Measurements from ENCODE around the gene B3GNT4. TPM values are rescaled to one million over a fixed set of nuclear protein-coding genes. Genes with fewer than 3 reads are reported as not detected.

Gene B3GNT4
- total and polyA plus RNA-seq, 2 of the 4 experiments (the other 2 are of a cell fraction), result 0.18 to 0.53 TPM

- H3K9ac ChIP-seq (ENCODE audit: low read depth, low read length), result no peak overlapping the region
Observed at GRCh38 chr12:122161682-122162081, 41.8 kb upstream of the B3GNT4 start.

More at GRCh38 chr12:122161682-122162081, 41.8 kb upstream of the B3GNT4 start:
- H2BK15ac ChIP-seq (ENCODE audit: low read depth, low read length), result no peak overlapping the region
- H4K5ac ChIP-seq (ENCODE audit: low read depth, low read length), result no peak overlapping the region
- WGBS, 2 experiments (ENCODE audit: extremely low coverage in 2 of 2, insufficient read length in 1 of 2), result 80% methylated on average over 1 of the region's 8 CpGs; no CpG with 5 or more reads in 1 of the 2 experiments
- H2BK120ac ChIP-seq (ENCODE audit: low read depth, low read length), result no peak overlapping the region
- H3K36me3 ChIP-seq (ENCODE audit: control insufficient read depth, insufficient read depth, low read length), result no peaks in the 10 kb centered on the region
- H2AFZ ChIP-seq (replicated peaks; ENCODE audit: low read length, poor library complexity), result no peak overlapping the region
- H3K79me1 ChIP-seq (ENCODE audit: low read depth in 1 of 2, low read length in 2 of 2), result no peaks in the 10 kb centered on the region
- ChIA-PET POLR2A (ENCODE audit: unreplicated experiment) (no interaction called here), CTCF (no interaction called here)
- H2AK9ac ChIP-seq (replicated peaks; ENCODE audit: low read depth, low read length, poor library complexity), result no peak overlapping the region
- H2BK20ac ChIP-seq (ENCODE audit: low read depth, low read length), result no peak overlapping the region
- BruUV-seq (replicated peaks), result no TSS peak
- peaks cover 8% of the 10 kb centered on the region for H3K27me3 ChIP-seq (ENCODE audit: control insufficient read depth, insufficient read depth, low read length)
- no peak overlapping the region for H2AK5ac ChIP-seq (ENCODE audit: low read depth, low read length)
- no peak overlapping the region for H3K4me2 ChIP-seq (ENCODE audit: low read depth, low read length)
- no peaks in the 10 kb centered on the region for H3K4me1 ChIP-seq (ENCODE audit: control insufficient read depth, insufficient read depth, low read length)
- H2BK5ac ChIP-seq (ENCODE audit: low read depth, low read length, poor library complexity, severe bottlenecking), result no peak overlapping the region
- H3K27ac ChIP-seq (ENCODE audit: insufficient read depth, low read length), result no peak overlapping the region
- DNase-seq (no peak), ATAC-seq (ENCODE audit: low read depth) (no peak)
- no peak overlapping the region for H3K14ac ChIP-seq (replicated peaks; ENCODE audit: low read depth, low read length)
- in situ Hi-C loops (cut with MboI; ENCODE audit: low sequenced_read_pairs) (no loop called here), intact Hi-C loops (cut with micrococcal nuclease) (no loop called here), dilution Hi-C loops (cut with HindIII; ENCODE audit: low sequenced_read_pairs, unreplicated experiment) (no loop called here)
- no peaks in the 10 kb centered on the region for H3K9me3 ChIP-seq (ENCODE audit: control insufficient read depth, insufficient read depth, low read length)
- H3K18ac ChIP-seq (ENCODE audit: low read depth, low read length), result no peak overlapping the region
- no peak overlapping the region for H3K4ac ChIP-seq (ENCODE audit: low read depth, low read length)
- no peak for TF ChIP-seq BHLHE40 (IDR thresholded peaks at IDR 0.05; ENCODE audit: low read depth, low read length)
- no peak for TF ChIP-seq USF2 (IDR thresholded peaks at IDR 0.05; ENCODE audit: low read depth, low read length)
- TF ChIP-seq CEBPB (IDR thresholded peaks at IDR 0.05; ENCODE audit: low read depth, low read length), result no peak
- TF ChIP-seq NFE2L2 (IDR thresholded peaks at IDR 0.05; ENCODE audit: low read depth, low read length), result no peak
- no peak for TF ChIP-seq MAZ (IDR thresholded peaks at IDR 0.05; ENCODE audit: borderline replicate concordance, low read depth, low read length)
- TF ChIP-seq SMC3 (IDR thresholded peaks at IDR 0.05; ENCODE audit: low read depth, low read length), result no peak
- TF ChIP-seq MXI1 (IDR thresholded peaks at IDR 0.05; ENCODE audit: borderline replicate concordance, low read depth, low read length), result no peak
- no peak for TF ChIP-seq FOS (IDR thresholded peaks at IDR 0.05; ENCODE audit: low read depth, low read length)
- no peak for TF ChIP-seq RCOR1 (IDR thresholded peaks at IDR 0.05; ENCODE audit: insufficient replicate concordance, low read length)
- TF ChIP-seq CHD1 (IDR thresholded peaks at IDR 0.05; ENCODE audit: low read depth, low read length), result no peak
- no peak for TF ChIP-seq MAFK (IDR thresholded peaks at IDR 0.05; ENCODE audit: low read depth, low read length)
- no peak for TF ChIP-seq CTCF (conservative IDR thresholded peaks at IDR 0.05; ENCODE audit: low read depth, low read length)
- TF ChIP-seq RFX5 (IDR thresholded peaks at IDR 0.05; ENCODE audit: low read depth, low read length), result no peak
- no peak for TF ChIP-seq RAD21 (IDR thresholded peaks at IDR 0.05; ENCODE audit: low read length)
- TF ChIP-seq ELK1 (IDR thresholded peaks at IDR 0.05; ENCODE audit: borderline replicate concordance, low read depth, low read length), result no peak
- no peaks in the 10 kb centered on the region for H4K20me1 ChIP-seq (ENCODE audit: insufficient read depth, low read length)
- H3K9me1 ChIP-seq (ENCODE audit: insufficient read depth, low read length), result no peaks in the 10 kb centered on the region
- no peak overlapping the region for H4K91ac ChIP-seq (ENCODE audit: insufficient read depth, low read depth, low read length)
- H4K8ac ChIP-seq (ENCODE audit: low read depth in 2 of 2, low read length in 2 of 2), result no peak overlapping the region
- H3K56ac ChIP-seq (ENCODE audit: extremely low read depth, insufficient read depth, low read length), result no peak overlapping the region
- no peak overlapping the region for H3K23ac ChIP-seq (ENCODE audit: low read depth, low read length)
- no peak overlapping the region for H3K4me3 ChIP-seq (ENCODE audit: insufficient read depth, low read depth, low read length)

All from IMR-90 (cell line).